GM23338 (cell line): ENCODE measurements around the gene TCP11. TPM values are rescaled to one million over a fixed set of nuclear protein-coding genes. Genes with fewer than 3 reads are reported as not detected.
"Not testable (repeated sequence)": the region's sequence is repeated elsewhere in the genome, so short reads cannot be mapped to it uniquely, and the experiment has no call there.

Experiments used
- ATAC-seq: fragments of 200-7000 bp; cut with Tn5 transposase; 3 replicates; pipeline ENCODE4 v1.9.1; 2020
- DNase-seq: peaks from one replicate; pipeline ENCODE4 v3.0.0-alpha.2; 2015; ENCODE audit warnings: low spot score
- H2AFZ ChIP-seq: fragments of 200-600 bp; sonication (generic); 2 replicates; pipeline ENCODE4 v1.8.0; 2016; ENCODE audit warnings: antibody characterized with exemption, mild to moderate bottlenecking, moderate library complexity
- H3F3A ChIP-seq: fragments of 200-600 bp; sonication (generic); replicated peaks from 2 replicates; pipeline ENCODE4 v1.8.0; 2017; ENCODE audit warnings: antibody characterized with exemption, mixed run types, low read depth
- H3K27ac ChIP-seq: fragments of 200-600 bp; sonication (generic); 2 replicates; pipeline ENCODE4 v1.6.1; 2016; ENCODE audit warnings: low read depth
- H3K27me3 ChIP-seq: fragments of 200-600 bp; sonication (generic); 2 replicates; pipeline ENCODE4 v1.8.0; 2016; ENCODE audit warnings: mild to moderate bottlenecking, mixed run types, moderate library complexity; ENCODE audit not compliant: insufficient read depth
- H3K36me3 ChIP-seq: fragments of 200-600 bp; sonication (generic); 2 replicates; pipeline ENCODE4 v1.8.0; 2016; ENCODE audit warnings: mild to moderate bottlenecking; ENCODE audit not compliant: insufficient read depth
- H3K4me1 ChIP-seq: fragments of 200-600 bp; sonication (generic); 2 replicates; pipeline ENCODE4 v1.8.0; 2016; ENCODE audit warnings: mild to moderate bottlenecking, moderate library complexity; ENCODE audit not compliant: insufficient read depth
- H3K4me2 ChIP-seq: fragments of 200-600 bp; sonication (generic); 2 replicates; pipeline ENCODE4 v1.7.1; 2017; ENCODE audit warnings: mixed run types
- H3K4me3 ChIP-seq: fragments of 200-600 bp; sonication (generic); 2 replicates; pipeline ENCODE4 v1.6.1; 2016; ENCODE audit warnings: mixed run types
- H3K79me2 ChIP-seq: fragments of 200-600 bp; sonication (generic); replicated peaks from 2 replicates; pipeline ENCODE4 v1.8.0; 2017; ENCODE audit warnings: mild to moderate bottlenecking; ENCODE audit not compliant: insufficient read depth
- H3K9me2 ChIP-seq: fragments of 200-600 bp; sonication (generic); 2 replicates; pipeline ENCODE4 v1.8.0; 2017; ENCODE audit not compliant: insufficient read depth
- H4K20me1 ChIP-seq: fragments of 200-600 bp; sonication (generic); replicated peaks from 2 replicates; pipeline ENCODE4 v1.8.0; 2017; ENCODE audit warnings: mild to moderate bottlenecking; ENCODE audit not compliant: insufficient read depth
- H3K27ac Mint-ChIP-seq: 2 replicates; pipeline ENCODE4 v1.8.0; 2020; ENCODE audit warnings: inconsistent platforms, mild to moderate bottlenecking, moderate library complexity, mixed read lengths
- H3K27me3 Mint-ChIP-seq: 3 replicates; pipeline ENCODE4 v1.8.0; 2022; ENCODE audit warnings: low read depth, mild to moderate bottlenecking, moderate library complexity, mixed read lengths, inconsistent platforms; ENCODE audit not compliant: insufficient read depth, poor library complexity
- H3K36me3 Mint-ChIP-seq: 3 replicates; pipeline ENCODE4 v1.8.0; 2021; ENCODE audit warnings: low read depth, mild to moderate bottlenecking, inconsistent platforms, moderate library complexity, mixed read lengths
- H3K4me1 Mint-ChIP-seq: 3 replicates; pipeline ENCODE4 v1.8.0; 2020; ENCODE audit warnings: mild to moderate bottlenecking, inconsistent platforms, mixed read lengths
- H3K4me3 Mint-ChIP-seq: 3 replicates; pipeline ENCODE4 v1.8.0; 2021; ENCODE audit warnings: moderate library complexity, mild to moderate bottlenecking, inconsistent platforms, mixed read lengths
- H3K9me3 Mint-ChIP-seq: 3 replicates; pipeline ENCODE4 v1.8.0; 2020; ENCODE audit warnings: moderate library complexity, mild to moderate bottlenecking, inconsistent platforms, mixed read lengths
- CREB1 ChIP-seq: fragments of 250-450 bp; sonication (Bioruptor Pico); IDR thresholded peaks from 2 replicates; pipeline ENCODE4 v1.5.0; 2020; ENCODE audit warnings: low read depth, mild to moderate bottlenecking, moderate library complexity
- EZH2phosphoT487 ChIP-seq: fragments of 200-600 bp; sonication (generic); IDR thresholded peaks from one replicate; pipeline ENCODE4 v1.8.1; 2018; ENCODE audit warnings: antibody characterized with exemption; ENCODE audit not compliant: unreplicated experiment
- JUNB ChIP-seq: IDR thresholded peaks from one replicate; pipeline ENCODE4 v1.6.1; 2016; ENCODE audit warnings: antibody characterized with exemption; ENCODE audit not compliant: unreplicated experiment
- POLR2AphosphoS5 ChIP-seq: IDR thresholded peaks from 2 replicates; pipeline ENCODE4 v1.6.1; 2016; ENCODE audit warnings: antibody characterized with exemption, low read depth
- STAT1 ChIP-seq: IDR thresholded peaks from one replicate; pipeline ENCODE4 v1.6.1; 2016; ENCODE audit warnings: antibody characterized with exemption; ENCODE audit not compliant: unreplicated experiment
- polyA plus RNA-seq: library from polyadenylated mRNA; unstranded; fragments of >200 nt; fragmentation: Nextera tagmentation; extraction: Ambion mirVana; gene quantifications from 2 replicates; pipeline ENCODE4 v1.2.1, GENCODE V29; 2016
- total RNA-seq: library from RNA; depleted of rRNA; stranded (reverse); fragments of >200 nt; shearing (Covaris generic); gene quantifications from 2 replicates; pipeline ENCODE4 v1.2.3, GENCODE V29; 2014
- TF ChIP-seq, protein P1 (sequence below), 2 experiments: fragments of 200-600 bp in 1 of 2; sonication (generic) in 1 of 2; conservative IDR thresholded peaks; 2 replicates each; pipeline versions ENCODE4 v1.5.1 to v1.6.1; 2016 to 2017; ENCODE audit warnings: antibody characterized with exemption in 2 of 2, low read depth in 2 of 2, mild to moderate bottlenecking in 2 of 2, moderate library complexity in 1 of 2

Gene TCP11
- total and polyA plus RNA-seq, 2 experiments from 2014 or later: not detected

GRCh38 chr6:35107208-35107607 lies 33.9 kb downstream of the TCP11 start:
- not testable (repeated sequence) for ATAC-seq, H3F3A ChIP-seq, H3K36me3 Mint-ChIP-seq, H3K27me3 Mint-ChIP-seq, H3K27ac Mint-ChIP-seq, H3K9me3 Mint-ChIP-seq, H2AFZ ChIP-seq, DNase-seq, H3K9me2 ChIP-seq, H3K36me3 ChIP-seq, H3K4me3 ChIP-seq, H3K27ac ChIP-seq, H3K4me1 Mint-ChIP-seq, H4K20me1 ChIP-seq, H3K27me3 ChIP-seq, H3K4me3 Mint-ChIP-seq, H3K4me2 ChIP-seq, H3K4me1 ChIP-seq, H3K79me2 ChIP-seq

GRCh38 chr6:35106061-35106460 lies 35.1 kb downstream of the TCP11 start:
- H3K79me2 ChIP-seq, H3K36me3 ChIP-seq, H3K27ac Mint-ChIP-seq, H3K4me1 ChIP-seq, H3K4me1 Mint-ChIP-seq, ATAC-seq, H3K9me3 Mint-ChIP-seq, H3K4me3 Mint-ChIP-seq, H3K4me3 ChIP-seq, H3K9me2 ChIP-seq, H3K27me3 ChIP-seq, H3K27ac ChIP-seq, DNase-seq, H3K36me3 Mint-ChIP-seq, H3K27me3 Mint-ChIP-seq, H3F3A ChIP-seq, H4K20me1 ChIP-seq, H3K4me2 ChIP-seq, H2AFZ ChIP-seq: not testable (repeated sequence)

DNA sequence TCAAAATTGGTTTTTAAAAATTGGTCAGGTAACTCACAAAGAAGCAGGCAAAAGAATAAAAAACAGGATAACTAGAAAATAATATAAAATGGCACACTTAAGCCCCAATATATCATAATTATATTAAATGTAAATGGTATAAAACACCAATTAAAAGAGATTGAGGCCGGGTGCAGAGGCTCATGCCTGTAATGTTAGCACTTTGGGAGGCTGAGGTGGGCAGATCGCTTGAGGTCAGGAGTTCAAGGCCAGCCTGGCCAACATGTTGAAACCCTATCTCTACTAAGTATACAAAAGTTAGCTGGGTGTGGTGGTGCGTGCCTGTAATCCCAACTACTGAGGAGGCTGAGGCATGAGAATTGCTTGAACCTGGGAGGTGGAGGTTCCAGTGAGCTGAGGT lies 36.1 kb downstream of the TCP11 start:
- Histone ChIP-seq H3F3A (no peaks in the 10 kb centered on the region), H3K4me1 (peaks cover 7% of the 10 kb centered on the region; the same call in 1 of the 2 replicates), H3K36me3 (no peaks in the 10 kb centered on the region), H3K79me2 (no peaks in the 10 kb centered on the region), H4K20me1 (no peaks in the 10 kb centered on the region), H3K4me3 (no peak overlapping the region), H3K4me2 (no peak overlapping the region), H2AFZ (no peak overlapping the region), H3K9me2 (no peaks in the 10 kb centered on the region), H3K27ac (no peak overlapping the region), H3K27me3 (no peaks in the 10 kb centered on the region)
- no peak for DNase-seq
- H3K4me1 Mint-ChIP-seq: no peaks in the 10 kb centered on the region; the same call in 2 of the 3 replicates
- H3K36me3 Mint-ChIP-seq: no peaks in the 10 kb centered on the region
- no peak overlapping the region for H3K4me3 Mint-ChIP-seq
- H3K27ac Mint-ChIP-seq: no peak overlapping the region
- no peaks in the 10 kb centered on the region for H3K27me3 Mint-ChIP-seq
- H3K9me3 Mint-ChIP-seq: peaks cover 6% of the 10 kb centered on the region; the same call in 1 of the 3 replicates
- TF ChIP-seq POLR2AphosphoS5: no peak
- no peak for TF ChIP-seq CREB1 (CRISPR knock-in tag)
- TF ChIP-seq, protein P1, sequence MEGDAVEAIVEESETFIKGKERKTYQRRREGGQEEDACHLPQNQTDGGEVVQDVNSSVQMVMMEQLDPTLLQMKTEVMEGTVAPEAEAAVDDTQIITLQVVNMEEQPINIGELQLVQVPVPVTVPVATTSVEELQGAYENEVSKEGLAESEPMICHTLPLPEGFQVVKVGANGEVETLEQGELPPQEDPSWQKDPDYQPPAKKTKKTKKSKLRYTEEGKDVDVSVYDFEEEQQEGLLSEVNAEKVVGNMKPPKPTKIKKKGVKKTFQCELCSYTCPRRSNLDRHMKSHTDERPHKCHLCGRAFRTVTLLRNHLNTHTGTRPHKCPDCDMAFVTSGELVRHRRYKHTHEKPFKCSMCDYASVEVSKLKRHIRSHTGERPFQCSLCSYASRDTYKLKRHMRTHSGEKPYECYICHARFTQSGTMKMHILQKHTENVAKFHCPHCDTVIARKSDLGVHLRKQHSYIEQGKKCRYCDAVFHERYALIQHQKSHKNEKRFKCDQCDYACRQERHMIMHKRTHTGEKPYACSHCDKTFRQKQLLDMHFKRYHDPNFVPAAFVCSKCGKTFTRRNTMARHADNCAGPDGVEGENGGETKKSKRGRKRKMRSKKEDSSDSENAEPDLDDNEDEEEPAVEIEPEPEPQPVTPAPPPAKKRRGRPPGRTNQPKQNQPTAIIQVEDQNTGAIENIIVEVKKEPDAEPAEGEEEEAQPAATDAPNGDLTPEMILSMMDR (conservative IDR thresholded peaks at IDR 0.05; ENCODE audit: low read depth in 2 of 2): no peak
- TF ChIP-seq JUNB: no peak
- no peak for TF ChIP-seq STAT1
- TF ChIP-seq EZH2phosphoT487: no peak
- ATAC-seq: no peak
